WI38 (cell line): ENCODE measurements around the gene CTSH.
"Not testable (repeated sequence)": the region's sequence is repeated elsewhere in the genome, so short reads cannot be mapped to it uniquely, and the experiment has no call there.

Experiments
- H3K4me3 ChIP-seq: 2 replicates; pipeline ENCODE4 v1.5.1; 2011; ENCODE audit warnings: low read depth, mild to moderate bottlenecking, control low read depth, low read length
- CTCF ChIP-seq: IDR thresholded peaks from 2 replicates; pipeline ENCODE4 v1.5.1; 2012; ENCODE audit warnings: low read depth, mild to moderate bottlenecking, control low read depth, low read length

The CTSH gene

DNA sequence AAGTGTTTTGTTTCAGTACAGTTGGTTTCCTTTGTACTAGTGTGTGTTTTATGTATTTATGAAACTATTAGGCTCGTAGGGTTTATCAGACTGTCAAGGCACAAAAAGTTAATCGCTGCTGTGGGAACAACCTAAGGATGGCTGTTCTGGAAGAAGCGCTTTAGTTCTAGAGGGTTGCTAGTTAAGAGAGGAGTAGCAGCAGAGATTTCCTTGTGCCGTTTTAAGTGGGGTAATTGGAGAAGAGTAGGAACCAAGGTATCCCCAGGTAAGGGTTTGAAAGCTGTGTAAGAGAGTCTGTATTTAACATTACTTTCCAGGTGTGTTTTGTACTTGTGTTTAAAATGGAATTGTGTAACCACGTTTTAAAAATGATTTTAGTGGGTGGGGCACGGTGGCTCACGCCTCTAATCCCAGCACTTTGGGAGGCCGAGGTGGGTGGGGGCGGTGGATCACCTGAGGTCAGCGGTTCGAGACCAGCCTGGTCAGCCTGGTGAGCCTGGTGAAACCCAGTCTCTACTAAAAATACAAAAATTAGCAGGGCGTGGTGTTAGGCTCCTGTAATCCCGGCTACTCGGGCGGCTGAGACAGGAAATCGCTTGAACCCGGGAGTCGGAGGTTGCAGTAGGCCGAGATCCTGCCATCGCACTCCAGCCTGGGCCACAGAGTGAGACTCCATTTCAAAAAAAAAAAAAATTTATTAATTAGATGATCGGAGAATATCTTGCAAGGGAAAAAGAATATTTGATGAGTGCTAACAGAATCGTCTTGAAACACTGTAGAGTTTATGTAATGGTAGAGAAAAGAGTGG lies 69.5 kb downstream of the CTSH start:
- peak overlapping the region; percentile 99 for H3K4me3 ChIP-seq
- TF ChIP-seq CTCF, result no peak

DNA sequence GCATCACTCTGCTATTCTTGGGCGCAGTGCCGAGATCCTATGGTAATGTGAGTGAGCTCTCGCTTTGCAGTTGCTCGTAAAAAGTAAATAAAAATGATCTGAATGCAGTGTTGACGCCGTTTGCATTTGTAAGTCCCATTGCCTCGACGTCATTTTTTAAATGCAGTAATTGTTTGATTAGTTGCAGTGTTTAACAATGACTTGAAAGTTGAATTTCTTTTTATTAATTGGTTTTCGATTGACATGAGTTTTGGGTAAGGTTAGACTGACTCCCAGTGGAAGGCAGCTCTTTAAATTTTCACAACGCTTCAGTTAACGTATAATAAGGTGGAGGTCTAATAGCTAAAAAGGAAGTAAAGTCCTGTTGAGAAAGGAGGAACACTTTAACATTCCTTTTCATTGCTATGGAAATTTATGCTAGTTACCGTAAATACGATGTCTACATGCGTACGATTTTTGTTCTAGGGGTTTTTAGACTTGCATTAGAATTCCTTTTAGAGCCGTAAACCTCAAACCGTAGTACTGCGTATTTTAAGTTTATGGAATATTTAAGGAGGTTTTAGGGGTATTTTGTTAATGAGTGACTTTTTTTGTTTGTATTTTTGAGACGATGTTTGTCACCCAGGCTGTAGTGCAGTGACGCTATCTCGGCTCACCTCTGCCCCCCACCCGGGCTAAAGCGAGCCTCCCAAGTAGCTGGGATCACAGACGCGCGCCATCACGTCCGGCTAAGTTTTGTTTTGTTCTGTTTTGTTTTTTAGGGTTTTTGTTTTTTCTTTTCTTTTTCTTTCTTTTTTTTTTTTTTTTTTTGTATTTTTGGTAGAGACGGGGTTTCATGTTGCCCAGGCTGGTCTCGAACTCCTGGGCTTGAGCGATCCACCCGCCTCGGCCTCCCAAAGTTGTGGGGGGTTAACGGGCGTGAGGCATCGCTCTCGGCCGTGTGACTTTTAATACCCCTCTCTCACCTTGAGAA lies 70.8 kb downstream of the CTSH start:
- TF ChIP-seq CTCF, result no peak
- H3K4me3 ChIP-seq, result peak overlapping the region; percentile 99

DNA sequence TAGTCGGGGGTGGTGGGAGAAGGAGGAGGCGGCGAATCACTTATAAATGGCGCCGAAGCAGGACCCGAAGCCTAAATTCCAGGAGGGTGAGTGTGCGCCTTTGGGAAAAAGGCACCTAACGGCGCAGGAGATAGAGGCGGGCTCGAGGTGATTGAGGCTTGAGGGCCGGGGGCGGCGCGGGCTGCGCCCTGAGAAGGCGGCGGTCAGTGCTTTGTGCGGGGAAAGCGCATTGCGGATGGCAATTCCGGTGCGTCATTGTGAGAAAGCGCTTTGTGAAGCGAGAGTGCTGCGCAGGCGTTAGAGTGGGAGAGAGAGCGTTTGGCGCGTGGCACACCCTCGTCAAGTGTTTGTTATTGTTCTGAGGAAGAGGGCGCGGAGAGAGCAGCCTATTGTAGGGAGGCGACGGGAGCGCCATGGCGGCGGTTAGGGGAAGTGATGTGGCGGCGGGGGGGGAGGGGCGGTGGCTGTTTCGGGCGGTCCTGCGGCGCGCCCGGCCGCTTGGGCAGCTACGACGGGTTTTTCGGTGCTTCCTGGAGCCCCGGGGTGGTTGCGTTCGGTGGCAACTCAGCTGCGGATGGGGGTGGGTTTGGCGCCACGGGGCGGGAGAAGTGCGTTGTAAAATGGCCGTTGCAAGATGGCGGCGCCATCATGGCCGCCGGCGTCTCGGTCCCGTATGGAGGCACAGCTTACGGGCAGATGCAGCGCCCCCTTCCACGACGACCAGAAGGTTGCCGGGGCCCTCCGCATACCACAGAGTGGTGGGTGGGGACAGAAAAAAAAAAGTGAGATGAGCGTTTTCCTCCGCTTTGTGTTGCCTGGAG lies 71.7 kb downstream of the CTSH start:
- peak overlapping the region; percentile 99 for H3K4me3 ChIP-seq
- peak; percentile 44 for TF ChIP-seq CTCF

GRCh38 chr15:78872155-78872971 lies 72.5 kb downstream of the CTSH start, which contains the start of gene MORF4L1:
Gene MORF4L1, plus strand, starts transcription at chr15:78872890. Its CDS starts 128 bp downstream, at chr15:78873018.
- peak within 1 kb of the TSS; percentile 99 for H3K4me3 ChIP-seq
- no peak for TF ChIP-seq CTCF

DNA sequence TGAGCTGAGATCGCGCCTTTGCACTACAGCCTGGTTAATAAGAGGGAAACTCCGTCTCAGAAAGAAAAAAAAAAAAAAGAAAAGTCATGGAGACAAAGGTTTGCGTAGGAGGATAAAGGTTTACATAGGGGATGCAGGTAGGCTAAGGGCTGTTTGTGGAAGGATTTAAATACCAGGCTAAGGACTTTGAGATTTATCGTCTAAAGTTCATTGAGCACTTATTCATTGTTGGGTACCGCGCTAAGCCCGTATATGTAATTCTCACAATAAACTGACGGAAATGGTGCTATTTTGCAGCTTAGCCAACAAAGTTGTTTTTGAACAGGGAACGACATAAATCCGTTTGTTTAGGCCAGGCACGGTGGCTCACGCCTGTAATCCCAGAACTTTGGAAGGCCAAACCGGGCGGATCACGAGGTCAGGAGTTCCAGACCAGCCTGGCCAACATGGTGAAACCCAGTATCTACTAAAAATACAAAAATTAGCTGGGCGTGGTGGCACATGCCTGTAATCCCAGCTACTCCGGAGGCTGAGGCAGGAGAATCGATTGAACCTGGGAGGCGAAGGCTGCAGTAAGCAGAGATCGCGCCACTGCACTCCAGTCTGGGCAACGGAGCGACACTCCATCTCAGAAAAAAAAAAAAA lies 73.2 kb downstream of the CTSH start:
- not testable (repeated sequence) for H3K4me3 ChIP-seq
